IMR-90 (cell line): ENCODE results near the gene RPH3AL. TPM values are rescaled to one million over a fixed set of nuclear protein-coding genes. Genes with fewer than 3 reads are reported as not detected.

Experiments
- ATAC-seq: fragments of 200-7000 bp; cut with Tn5 transposase; 2 replicates; pipeline ENCODE4 v1.9.1; 2020; ENCODE audit warnings: low read depth, mild to moderate bottlenecking, moderate library complexity
- BruUV-seq: library from RNA; stranded (reverse); fragments of 400-500 nt; replicated peaks from 2 replicates; lab custom pipeline; 2021; lab: Mats Ljungman, UMichigan
- CTCF ChIA-PET: fragments of 300-600 bp; formaldehyde crosslinking; extraction: SDS; loops from one replicate; lab custom pipeline; 2021; ENCODE audit warnings: antibody characterized with exemption; lab: Yijun Ruan, JAX
- POLR2A ChIA-PET: fragments of 300-600 bp; sonication (Branson Sonifier 250); formaldehyde crosslinking; loops from one replicate; lab custom pipeline; 2022; ENCODE audit warnings: antibody characterized with exemption; ENCODE audit not compliant: unreplicated experiment; lab: Charles Lee
- DNase-seq: peaks from one replicate; pipeline ENCODE4 v3.0.0; 2013
- H2AFZ ChIP-seq: replicated peaks from 2 replicates; pipeline ENCODE3; 2013; ENCODE audit warnings: low read length, mild to moderate bottlenecking; ENCODE audit not compliant: poor library complexity
- H2AK5ac ChIP-seq: 2 replicates; pipeline ENCODE4 v1.6.1; 2013; ENCODE audit warnings: low read depth, low read length, inconsistent platforms
- H2AK9ac ChIP-seq: replicated peaks from 2 replicates; pipeline ENCODE3; 2013; ENCODE audit warnings: mild to moderate bottlenecking, low read depth, low read length, moderate library complexity; ENCODE audit not compliant: poor library complexity
- H2BK120ac ChIP-seq: 2 replicates; pipeline ENCODE4 v1.6.1; 2013; ENCODE audit warnings: low read depth, low read length, inconsistent platforms
- H2BK15ac ChIP-seq: 3 replicates; pipeline ENCODE4 v1.6.1; 2013; ENCODE audit warnings: low read depth, low read length, inconsistent platforms
- H2BK20ac ChIP-seq: 2 replicates; pipeline ENCODE4 v1.6.1; 2013; ENCODE audit warnings: low read depth, mild to moderate bottlenecking, inconsistent platforms, low read length, moderate library complexity
- H2BK5ac ChIP-seq: 2 replicates; pipeline ENCODE4 v1.6.1; 2013; ENCODE audit warnings: mild to moderate bottlenecking, low read depth, low read length, inconsistent platforms; ENCODE audit not compliant: poor library complexity, severe bottlenecking
- H3K14ac ChIP-seq: replicated peaks from 2 replicates; pipeline ENCODE4 v1.6.1; 2013; ENCODE audit warnings: low read depth, low read length, inconsistent platforms
- H3K18ac ChIP-seq: 2 replicates; pipeline ENCODE4 v1.6.1; 2013; ENCODE audit warnings: low read depth, low read length, control low read depth
- H3K23ac ChIP-seq: 2 replicates; pipeline ENCODE4 v1.6.1; 2013; ENCODE audit warnings: low read depth, low read length, inconsistent platforms
- H3K27ac ChIP-seq: 2 replicates; pipeline ENCODE4 v1.5.1; 2013; ENCODE audit warnings: mild to moderate bottlenecking, control low read depth, low read length; ENCODE audit not compliant: insufficient read depth
- H3K27me3 ChIP-seq: 2 replicates; pipeline ENCODE4 v1.6.1; 2013; ENCODE audit warnings: low read length; ENCODE audit not compliant: control insufficient read depth, insufficient read depth
- H3K36me3 ChIP-seq: 2 replicates; pipeline ENCODE4 v1.6.1; 2013; ENCODE audit warnings: low read length, mixed read lengths; ENCODE audit not compliant: control insufficient read depth, insufficient read depth
- H3K4ac ChIP-seq: 2 replicates; pipeline ENCODE4 v1.6.1; 2013; ENCODE audit warnings: low read depth, low read length, inconsistent platforms
- H3K4me1 ChIP-seq: 2 replicates; pipeline ENCODE4 v1.6.1; 2013; ENCODE audit warnings: low read length, mixed read lengths; ENCODE audit not compliant: control insufficient read depth, insufficient read depth
- H3K4me2 ChIP-seq: 2 replicates; pipeline ENCODE4 v1.6.1; 2013; ENCODE audit warnings: low read depth, mild to moderate bottlenecking, control low read depth, low read length, moderate library complexity
- H3K4me3 ChIP-seq: 2 replicates; pipeline ENCODE4 v1.5.1; 2013; ENCODE audit warnings: low read depth, mild to moderate bottlenecking, control low read depth, low read length, moderate library complexity; ENCODE audit not compliant: insufficient read depth
- H3K56ac ChIP-seq: 2 replicates; pipeline ENCODE4 v1.6.1; 2013; ENCODE audit warnings: low read length, inconsistent platforms; ENCODE audit not compliant: insufficient read depth; ENCODE audit errors: extremely low read depth
- H3K79me1 ChIP-seq, 2 experiments: 2 replicates each; pipeline ENCODE4 v1.6.1; 2013; ENCODE audit warnings: low read length in 2 of 2, inconsistent platforms in 1 of 2, low read depth in 1 of 2
- H3K9ac ChIP-seq: 2 replicates; pipeline ENCODE4 v1.6.1; 2013; ENCODE audit warnings: low read depth, low read length, control low read depth
- H3K9me1 ChIP-seq: 2 replicates; pipeline ENCODE4 v1.6.1; 2013; ENCODE audit warnings: low read length, inconsistent platforms; ENCODE audit not compliant: insufficient read depth
- H3K9me3 ChIP-seq: 2 replicates; pipeline ENCODE4 v1.6.1; 2013; ENCODE audit warnings: low read length; ENCODE audit not compliant: control insufficient read depth, insufficient read depth
- H4K20me1 ChIP-seq: 2 replicates; pipeline ENCODE4 v1.6.1; 2013; ENCODE audit warnings: low read length, inconsistent platforms; ENCODE audit not compliant: insufficient read depth
- H4K5ac ChIP-seq: 2 replicates; pipeline ENCODE4 v1.6.1; 2013; ENCODE audit warnings: mild to moderate bottlenecking, low read depth, low read length, control low read depth
- H4K8ac ChIP-seq, 2 experiments: 2 replicates each; pipeline ENCODE4 v1.6.1; 2013; ENCODE audit warnings: low read depth in 2 of 2, low read length in 2 of 2, control low read depth in 1 of 2, inconsistent platforms in 1 of 2
- H4K91ac ChIP-seq: 2 replicates; pipeline ENCODE4 v1.6.1; 2013; ENCODE audit warnings: low read depth, low read length, inconsistent platforms; ENCODE audit not compliant: insufficient read depth
- CEBPB ChIP-seq: IDR thresholded peaks from 2 replicates; pipeline ENCODE4 v1.6.1; 2012; ENCODE audit warnings: low read depth, low read length, improper control_type of control experiment
- FOS ChIP-seq: fragments of 150-350 bp; IDR thresholded peaks from 2 replicates; pipeline ENCODE4 v1.6.1; 2016; ENCODE audit warnings: low read depth, low read length
- MAFK ChIP-seq: IDR thresholded peaks from 2 replicates; pipeline ENCODE4 v1.6.1; 2012; ENCODE audit warnings: low read depth, low read length, improper control_type of control experiment
- MXI1 ChIP-seq: IDR thresholded peaks from 2 replicates; pipeline ENCODE4 v1.6.1; 2012; ENCODE audit warnings: low read depth, mild to moderate bottlenecking, low read length, moderate library complexity, borderline replicate concordance
- RCOR1 ChIP-seq: IDR thresholded peaks from 2 replicates; pipeline ENCODE4 v1.6.1; 2012; ENCODE audit warnings: mild to moderate bottlenecking, low read length, improper control_type of control experiment; ENCODE audit not compliant: insufficient replicate concordance
- USF2 ChIP-seq: fragments of 150-350 bp; IDR thresholded peaks from 2 replicates; pipeline ENCODE4 v1.6.1; 2017; ENCODE audit warnings: mild to moderate bottlenecking, antibody characterized with exemption, low read length, low read depth
- WGBS, 2 experiments: methylation state at CpG; one replicate each; pipeline versions ENCODE4 v1.1.5 to v1.1.7; 2013; ENCODE audit warnings: missing lambda C conversion rate in 2 of 2; ENCODE audit not compliant: insufficient read length in 1 of 2; ENCODE audit errors: extremely low coverage in 2 of 2; 5-methylcytosine and 5-hydroxymethylcytosine counted together
- dilution Hi-C: fragments of 300-500 bp; cut with HindIII; formaldehyde crosslinking; loops from one replicate; pipeline ENCODE4 v1.14.3; 2018; ENCODE audit warnings: low sequenced_read_pairs; ENCODE audit not compliant: unreplicated experiment
- in situ Hi-C: fragments of 300-500 bp; cut with MboI; formaldehyde crosslinking; loops from 3 replicates; pipeline ENCODE4 v1.14.3; 2019; ENCODE audit warnings: low sequenced_read_pairs, inconsistent platforms, mixed read lengths
- intact Hi-C: fragments of 100-400 bp; cut with micrococcal nuclease; formaldehyde crosslinking; loops from 2 replicates; pipeline ENCODE4 v1.10.0; 2022
- polyA plus RNA-seq, 3 experiments: library from polyadenylated mRNA; depleted of rRNA; stranded (reverse); fragments of >200 nt; gene quantifications; 2 replicates each; pipeline ENCODE4 v1.2.3, GENCODE V29; 2012; ENCODE audit warnings: low replicate concordance in 1 of 3
- total RNA-seq: library from RNA; depleted of rRNA; stranded (reverse); fragments of >200 nt; gene quantifications from 2 replicates; pipeline ENCODE4 v1.2.3, GENCODE V29; 2012

RPH3AL gene
- total and polyA plus RNA-seq, 2 of the 4 experiments (the other 2 are of a cell fraction): 1.8 to 2.5 TPM

GRCh38 chr17:305090-305976 is 47.3 kb downstream of the RPH3AL start (continued):
- no peak for TF ChIP-seq MXI1

GRCh38 chr17:304461-304860 is 48.1 kb downstream of the RPH3AL start:
- in situ Hi-C loops: no loop called here
- WGBS, 2 experiments: 28% methylated on average over 3 of the region's 10 CpGs; no CpG with 5 or more reads in 1 of the 2 experiments
- Histone ChIP-seq H3K4me3 (no peak overlapping the region), H4K8ac (no peak overlapping the region), H3K27ac (no peak overlapping the region), H2AK9ac (no peak overlapping the region), H3K23ac (no peak overlapping the region), H4K91ac (no peak overlapping the region), H2BK5ac (no peak overlapping the region), H2AFZ (no peak overlapping the region), H3K36me3 (no peaks in the 10 kb centered on the region), H2BK20ac (no peak overlapping the region), H4K5ac (no peak overlapping the region), H4K20me1 (no peaks in the 10 kb centered on the region), H3K9me3 (no peaks in the 10 kb centered on the region), H3K4ac (no peak overlapping the region), H2AK5ac (no peak overlapping the region), H3K79me1 (no peaks in the 10 kb centered on the region), H3K9me1 (no peaks in the 10 kb centered on the region), H3K9ac (no peak overlapping the region), H3K27me3 (peaks cover 22% of the 10 kb centered on the region), H3K56ac (no peak overlapping the region), H3K4me1 (no peaks in the 10 kb centered on the region), H3K18ac (no peak overlapping the region), H2BK120ac (no peak overlapping the region), H3K4me2 (no peak overlapping the region), H3K14ac (no peak overlapping the region), H2BK15ac (no peak overlapping the region)
- ATAC-seq (peak; percentile 57), DNase-seq (no peak)
- TF ChIP-seq RCOR1 (no peak), USF2 (peak; percentile 4; the same call in 1 of the 2 replicates), MAFK (no peak), FOS (no peak), MXI1 (no peak), CEBPB (no peak)
- BruUV-seq: no TSS peak
- dilution Hi-C loops: no loop called here
- POLR2A ChIA-PET: no interaction called here
- CTCF ChIA-PET: no interaction called here
- intact Hi-C loops: no loop called here
